HCT116 (cell line): ENCODE data around the gene LRCH3. TPM values are rescaled to one million over a fixed set of nuclear protein-coding genes. Genes with fewer than 3 reads are reported as not detected.

Experiments used
- ATAC-seq: fragments of 200-7000 bp; cut with Tn5 transposase; 2 replicates; pipeline ENCODE4 v1.9.1; 2020; ENCODE audit warnings: mild to moderate bottlenecking, moderate library complexity
- BruUV-seq: library from RNA; stranded (reverse); fragments of 400-500 nt; replicated peaks from 2 replicates; lab custom pipeline; 2021; lab: Mats Ljungman, UMichigan
- CTCF ChIA-PET: fragments of 300-600 bp; sonication (Branson Sonifier 250); formaldehyde crosslinking; loops from one replicate; lab custom pipeline; 2021; ENCODE audit warnings: antibody characterized with exemption; lab: Charles Lee
- POLR2A ChIA-PET: fragments of 300-600, 350-600 bp; sonication (Branson Sonifier 250); formaldehyde crosslinking; loops from one replicate; lab custom pipeline; 2021; ENCODE audit warnings: antibody characterized with exemption; lab: Charles Lee
- RAD21 ChIA-PET, 2 experiments: fragments of 300-600 bp; sonication (Branson Sonifier 250); formaldehyde crosslinking; loops; one replicate each; lab custom pipeline; 2023; ENCODE audit warnings: low total read pairs in 2 of 2; ENCODE audit not compliant: uncharacterized antibody in 2 of 2, unreplicated experiment in 2 of 2, low non-redundant PET in 1 of 2; lab: Charles Lee
- DNase-seq: peaks from one replicate; pipeline ENCODE4 v3.0.0-alpha.2; 2010; ENCODE audit warnings: low read depth, low spot score
- H2AFZ ChIP-seq: fragments of 200-600 bp; shearing (Covaris generic), sonication (generic); 2 replicates; pipeline ENCODE4 v1.6.1; 2017; ENCODE audit warnings: low read depth, mixed run types, mixed read lengths, antibody characterized with exemption, low read length; ENCODE audit not compliant: poor library complexity, severe bottlenecking
- H3K27ac ChIP-seq: 2 replicates; pipeline ENCODE4 v1.5.1; 2012; ENCODE audit warnings: low read depth, low read length
- H3K27me3 ChIP-seq: fragments of 200-600 bp; sonication (generic); 2 replicates; pipeline ENCODE4 v1.6.1; 2016; ENCODE audit warnings: mixed run types, low read length, mixed read lengths; ENCODE audit not compliant: insufficient read depth
- H3K36me3 ChIP-seq, 2 experiments: fragments of 200-500 bp in 1 of 2; fragments of 200-600 bp in 1 of 2; sonication (Bioruptor generic) in 1 of 2; sonication (generic) in 1 of 2; 2 replicates each; pipeline versions ENCODE4 v1.5.1 to v1.6.1; 2014 to 2016; ENCODE audit warnings: low read length in 2 of 2, inconsistent platforms in 1 of 2, mixed read lengths in 1 of 2, mixed run types in 1 of 2; ENCODE audit not compliant: insufficient read depth in 2 of 2, control insufficient read depth in 1 of 2
- H3K4me1 ChIP-seq, 2 experiments: fragments of 200-600 bp in 1 of 2; sonication (generic) in 1 of 2; 2 replicates each; pipeline versions ENCODE4 v1.5.1 to v1.6.1; 2012 to 2017; ENCODE audit warnings: low read length in 2 of 2, inconsistent platforms in 1 of 2, mild to moderate bottlenecking in 1 of 2, mixed read lengths in 1 of 2, mixed run types in 1 of 2, moderate library complexity in 1 of 2; ENCODE audit not compliant: insufficient read depth in 2 of 2, control insufficient read depth in 1 of 2
- H3K4me2 ChIP-seq: fragments of 200-600 bp; sonication (generic); 2 replicates; pipeline ENCODE4 v1.6.1; 2017; ENCODE audit warnings: mixed run types, low read length, mixed read lengths
- H3K4me3 ChIP-seq, 2 experiments: fragments of 200-600 bp in 1 of 2; sonication (generic) in 1 of 2; replicated peaks in 1 of 2; 2 replicates each; pipeline ENCODE4 v1.5.1; 2011 to 2016; ENCODE audit warnings: low read length in 2 of 2, control low read depth in 1 of 2, low read depth in 1 of 2, mild to moderate bottlenecking in 1 of 2, mixed read lengths in 1 of 2, mixed run types in 1 of 2
- H3K79me2 ChIP-seq: fragments of 200-600 bp; sonication (generic); 2 replicates; pipeline ENCODE4 v1.6.1; 2017; ENCODE audit warnings: mild to moderate bottlenecking, mixed run types, low read length, moderate library complexity, mixed read lengths; ENCODE audit not compliant: insufficient read depth
- H3K9ac ChIP-seq: fragments of 200-600 bp; sonication (generic); 2 replicates; pipeline ENCODE4 v1.6.1; 2016; ENCODE audit warnings: low read length, mixed read lengths
- H3K9me2 ChIP-seq: fragments of 200-600 bp; sonication (generic), shearing (Covaris generic); 2 replicates; pipeline ENCODE4 v1.6.1; 2017; ENCODE audit warnings: mixed run types, mild to moderate bottlenecking, moderate library complexity; ENCODE audit not compliant: insufficient read depth
- H3K9me3 ChIP-seq, 2 experiments: fragments of 200-500 bp in 1 of 2; fragments of 200-600 bp in 1 of 2; sonication (Bioruptor generic) in 1 of 2; sonication (generic) in 1 of 2; 2 replicates each; pipeline ENCODE4 v1.6.1; 2014 to 2017; ENCODE audit warnings: low read length in 2 of 2, mixed read lengths in 2 of 2, inconsistent platforms in 1 of 2, low read depth in 1 of 2, mild to moderate bottlenecking in 1 of 2, mixed run types in 1 of 2, moderate library complexity in 1 of 2; ENCODE audit not compliant: control insufficient read depth in 1 of 2, insufficient read depth in 1 of 2
- H4K20me1 ChIP-seq: fragments of 200-600 bp; sonication (generic), shearing (Covaris generic); 2 replicates; pipeline ENCODE4 v1.6.1; 2017; ENCODE audit warnings: mixed run types, mild to moderate bottlenecking, moderate library complexity; ENCODE audit not compliant: insufficient read depth
- ATF3 ChIP-seq: IDR thresholded peaks from 2 replicates; pipeline ENCODE4 v1.6.1; 2012
- CBX3 ChIP-seq: IDR thresholded peaks from 2 replicates; pipeline ENCODE4 v1.6.1; 2012; ENCODE audit warnings: low read depth
- CEBPB ChIP-seq: IDR thresholded peaks from 2 replicates; pipeline ENCODE4 v1.6.1; 2012; ENCODE audit warnings: low read depth
- EGR1 ChIP-seq: IDR thresholded peaks from 2 replicates; pipeline ENCODE4 v1.6.1; 2012; ENCODE audit warnings: low read depth
- EZH2 ChIP-seq: fragments of 200-600 bp; sonication (generic); IDR thresholded peaks from 2 replicates; pipeline ENCODE4 v1.6.1; 2017; ENCODE audit warnings: antibody characterized with exemption, mixed run types
- EZH2phosphoT487 ChIP-seq: fragments of 200-600 bp; IDR thresholded peaks from 2 replicates; pipeline ENCODE4 v1.6.1; 2018; ENCODE audit warnings: antibody characterized with exemption, borderline replicate concordance
- JUND ChIP-seq: IDR thresholded peaks from 2 replicates; pipeline ENCODE4 v1.6.1; 2012
- POLR2A ChIP-seq: IDR thresholded peaks from 2 replicates; pipeline ENCODE4 v1.7.0; 2011; ENCODE audit warnings: borderline replicate concordance; ENCODE audit not compliant: insufficient read depth, insufficient read length; ENCODE audit errors: extremely low read depth
- POLR2AphosphoS5 ChIP-seq: IDR thresholded peaks from 2 replicates; pipeline ENCODE4 v1.6.1; 2011; ENCODE audit warnings: mild to moderate bottlenecking, low read depth, low read length, moderate library complexity
- RAD21 ChIP-seq: IDR thresholded peaks from 2 replicates; pipeline ENCODE4 v1.6.1; 2012; ENCODE audit warnings: low read depth, mild to moderate bottlenecking
- SIN3A ChIP-seq: IDR thresholded peaks from 2 replicates; pipeline ENCODE4 v1.6.1; 2012; ENCODE audit warnings: low read depth
- SP1 ChIP-seq: IDR thresholded peaks from 2 replicates; pipeline ENCODE4 v1.6.1; 2012; ENCODE audit warnings: low read depth
- SRF ChIP-seq: IDR thresholded peaks from 2 replicates; pipeline ENCODE4 v1.6.1; 2012; ENCODE audit warnings: low read depth
- TCF7L2 ChIP-seq: IDR thresholded peaks from 2 replicates; pipeline ENCODE4 v1.7.0; 2011; ENCODE audit warnings: borderline replicate concordance, inconsistent platforms; ENCODE audit not compliant: insufficient read depth, insufficient read length; ENCODE audit errors: extremely low read depth
- YY1 ChIP-seq: IDR thresholded peaks from 2 replicates; pipeline ENCODE4 v1.6.1; 2011; ENCODE audit warnings: low read length, low read depth, moderate library complexity, mild to moderate bottlenecking; ENCODE audit not compliant: insufficient replicate concordance; ENCODE audit errors: extremely low read depth
- ZNF274 ChIP-seq: fragments of 200-500 bp; sonication (Bioruptor generic); IDR thresholded peaks from 2 replicates; pipeline ENCODE4 v1.6.1; 2014; ENCODE audit warnings: mild to moderate bottlenecking, low read depth, low read length, inconsistent platforms
- intact Hi-C: fragments of 100-400 bp; cut with micrococcal nuclease; formaldehyde crosslinking; loops from 2 replicates; pipeline ENCODE4 v1.10.0; 2022
- total RNA-seq: library from RNA; stranded (reverse); gene quantifications from one replicate; pipeline ENCODE4 v1.2.1, GENCODE V29; 2021; ENCODE audit not compliant: unreplicated experiment
- TF ChIP-seq, protein P1 (sequence below): IDR thresholded peaks from 2 replicates; pipeline ENCODE4 v1.6.1; 2011; ENCODE audit warnings: mild to moderate bottlenecking, low read length, moderate library complexity; ENCODE audit not compliant: insufficient replicate concordance; ENCODE audit errors: extremely low read depth
- TF ChIP-seq, protein P2 (sequence below): IDR thresholded peaks from 2 replicates; pipeline ENCODE4 v1.6.1; 2012; ENCODE audit warnings: low read depth

LRCH3 gene
- total RNA-seq, 1 experiment from 2014 or later, result 38.1 TPM

DNA sequence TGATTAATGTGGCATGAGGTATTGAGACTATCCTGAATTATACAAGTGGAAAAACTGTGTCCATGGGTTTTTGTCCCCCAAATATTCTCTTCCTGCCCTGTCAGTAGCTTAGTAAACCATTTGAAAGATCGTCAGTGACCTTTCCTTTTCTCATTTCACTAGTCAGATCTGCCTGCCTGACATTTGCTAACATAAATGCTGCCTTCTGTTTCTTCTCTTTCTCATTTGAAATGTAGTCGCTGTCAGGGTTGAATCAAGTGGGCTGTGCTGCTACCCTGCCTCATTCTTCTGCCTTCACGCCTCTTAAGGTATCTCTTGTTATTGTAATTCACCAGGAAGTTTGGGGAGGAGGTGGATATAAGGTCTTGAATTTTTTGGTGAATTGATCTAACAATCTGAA, 67.5 kb downstream of the LRCH3 start:
- POLR2A ChIA-PET, result no interaction called here
- ATAC-seq, result no peak
- peaks cover 0 to 4% of the 10 kb centered on the region in 2 experiments; a peak in 1 of 4 replicates for H3K36me3 ChIP-seq

More for the DNA sequence above, 67.5 kb downstream of the LRCH3 start:
- ChIA-PET RAD21 (no interaction called here), CTCF (no interaction called here)
- DNase-seq, result no peak
- Histone ChIP-seq H3K79me2 (no peaks in the 10 kb centered on the region), H3K4me1 (no peaks in the 10 kb centered on the region), H3K9ac (no peak overlapping the region), H3K9me3 (no peaks in the 10 kb centered on the region), H4K20me1 (no peaks in the 10 kb centered on the region), H2AFZ (no peak overlapping the region), H3K4me3 (no peak overlapping the region), H3K4me2 (no peak overlapping the region), H3K27me3 (no peaks in the 10 kb centered on the region), H3K9me2 (no peaks in the 10 kb centered on the region), H3K27ac (no peak overlapping the region)
- TF ChIP-seq POLR2A (no peak), ATF3 (no peak), EZH2phosphoT487 (no peak), EGR1 (no peak), ZNF274 (no peak), EZH2 (no peak), SP1 (no peak), CEBPB (no peak), JUND (no peak), RAD21 (no peak), SIN3A (no peak), POLR2AphosphoS5 (no peak), CBX3 (no peak), SRF (no peak), TCF7L2 (no peak), YY1 (no peak)
- TF ChIP-seq, protein P1, sequence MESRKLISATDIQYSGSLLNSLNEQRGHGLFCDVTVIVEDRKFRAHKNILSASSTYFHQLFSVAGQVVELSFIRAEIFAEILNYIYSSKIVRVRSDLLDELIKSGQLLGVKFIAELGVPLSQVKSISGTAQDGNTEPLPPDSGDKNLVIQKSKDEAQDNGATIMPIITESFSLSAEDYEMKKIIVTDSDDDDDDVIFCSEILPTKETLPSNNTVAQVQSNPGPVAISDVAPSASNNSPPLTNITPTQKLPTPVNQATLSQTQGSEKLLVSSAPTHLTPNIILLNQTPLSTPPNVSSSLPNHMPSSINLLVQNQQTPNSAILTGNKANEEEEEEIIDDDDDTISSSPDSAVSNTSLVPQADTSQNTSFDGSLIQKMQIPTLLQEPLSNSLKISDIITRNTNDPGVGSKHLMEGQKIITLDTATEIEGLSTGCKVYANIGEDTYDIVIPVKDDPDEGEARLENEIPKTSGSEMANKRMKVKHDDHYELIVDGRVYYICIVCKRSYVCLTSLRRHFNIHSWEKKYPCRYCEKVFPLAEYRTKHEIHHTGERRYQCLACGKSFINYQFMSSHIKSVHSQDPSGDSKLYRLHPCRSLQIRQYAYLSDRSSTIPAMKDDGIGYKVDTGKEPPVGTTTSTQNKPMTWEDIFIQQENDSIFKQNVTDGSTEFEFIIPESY, result no peak
- TF ChIP-seq, protein P2, sequence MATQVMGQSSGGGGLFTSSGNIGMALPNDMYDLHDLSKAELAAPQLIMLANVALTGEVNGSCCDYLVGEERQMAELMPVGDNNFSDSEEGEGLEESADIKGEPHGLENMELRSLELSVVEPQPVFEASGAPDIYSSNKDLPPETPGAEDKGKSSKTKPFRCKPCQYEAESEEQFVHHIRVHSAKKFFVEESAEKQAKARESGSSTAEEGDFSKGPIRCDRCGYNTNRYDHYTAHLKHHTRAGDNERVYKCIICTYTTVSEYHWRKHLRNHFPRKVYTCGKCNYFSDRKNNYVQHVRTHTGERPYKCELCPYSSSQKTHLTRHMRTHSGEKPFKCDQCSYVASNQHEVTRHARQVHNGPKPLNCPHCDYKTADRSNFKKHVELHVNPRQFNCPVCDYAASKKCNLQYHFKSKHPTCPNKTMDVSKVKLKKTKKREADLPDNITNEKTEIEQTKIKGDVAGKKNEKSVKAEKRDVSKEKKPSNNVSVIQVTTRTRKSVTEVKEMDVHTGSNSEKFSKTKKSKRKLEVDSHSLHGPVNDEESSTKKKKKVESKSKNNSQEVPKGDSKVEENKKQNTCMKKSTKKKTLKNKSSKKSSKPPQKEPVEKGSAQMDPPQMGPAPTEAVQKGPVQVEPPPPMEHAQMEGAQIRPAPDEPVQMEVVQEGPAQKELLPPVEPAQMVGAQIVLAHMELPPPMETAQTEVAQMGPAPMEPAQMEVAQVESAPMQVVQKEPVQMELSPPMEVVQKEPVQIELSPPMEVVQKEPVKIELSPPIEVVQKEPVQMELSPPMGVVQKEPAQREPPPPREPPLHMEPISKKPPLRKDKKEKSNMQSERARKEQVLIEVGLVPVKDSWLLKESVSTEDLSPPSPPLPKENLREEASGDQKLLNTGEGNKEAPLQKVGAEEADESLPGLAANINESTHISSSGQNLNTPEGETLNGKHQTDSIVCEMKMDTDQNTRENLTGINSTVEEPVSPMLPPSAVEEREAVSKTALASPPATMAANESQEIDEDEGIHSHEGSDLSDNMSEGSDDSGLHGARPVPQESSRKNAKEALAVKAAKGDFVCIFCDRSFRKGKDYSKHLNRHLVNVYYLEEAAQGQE, result no peak
- no TSS peak for BruUV-seq
- intact Hi-C loops, result no loop called here
